ENCODE data around the gene TXNRD2. TPM values are rescaled to one million over a fixed set of nuclear protein-coding genes. Genes with fewer than 3 reads are reported as not detected.
A peak's percentile ranks its signal among the peaks of the same experiment; 100 is the strongest.

TXNRD2 gene
- total RNA-seq, 1 donor from 2014 or later: 6.4 TPM

GRCh38 chr22:19879246-19879570 is 62.4 kb downstream of the TXNRD2 start:
- no peaks in the 10 kb centered on the region for H3K27me3 Mint-ChIP-seq (ENCODE audit: unreplicated experiment)
- DNase-seq: peak; percentile 12
- peaks cover 7% of the 10 kb centered on the region for H3K4me1 Mint-ChIP-seq (ENCODE audit: low read depth, unreplicated experiment)
- TF ChIP-seq, protein P1, sequence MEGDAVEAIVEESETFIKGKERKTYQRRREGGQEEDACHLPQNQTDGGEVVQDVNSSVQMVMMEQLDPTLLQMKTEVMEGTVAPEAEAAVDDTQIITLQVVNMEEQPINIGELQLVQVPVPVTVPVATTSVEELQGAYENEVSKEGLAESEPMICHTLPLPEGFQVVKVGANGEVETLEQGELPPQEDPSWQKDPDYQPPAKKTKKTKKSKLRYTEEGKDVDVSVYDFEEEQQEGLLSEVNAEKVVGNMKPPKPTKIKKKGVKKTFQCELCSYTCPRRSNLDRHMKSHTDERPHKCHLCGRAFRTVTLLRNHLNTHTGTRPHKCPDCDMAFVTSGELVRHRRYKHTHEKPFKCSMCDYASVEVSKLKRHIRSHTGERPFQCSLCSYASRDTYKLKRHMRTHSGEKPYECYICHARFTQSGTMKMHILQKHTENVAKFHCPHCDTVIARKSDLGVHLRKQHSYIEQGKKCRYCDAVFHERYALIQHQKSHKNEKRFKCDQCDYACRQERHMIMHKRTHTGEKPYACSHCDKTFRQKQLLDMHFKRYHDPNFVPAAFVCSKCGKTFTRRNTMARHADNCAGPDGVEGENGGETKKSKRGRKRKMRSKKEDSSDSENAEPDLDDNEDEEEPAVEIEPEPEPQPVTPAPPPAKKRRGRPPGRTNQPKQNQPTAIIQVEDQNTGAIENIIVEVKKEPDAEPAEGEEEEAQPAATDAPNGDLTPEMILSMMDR (IDR thresholded peaks at IDR 0.05; ENCODE audit: partially characterized antibody, unreplicated experiment): no peak
- no peak overlapping the region for H3K4me3 Mint-ChIP-seq (ENCODE audit: unreplicated experiment)
- no peaks in the 10 kb centered on the region for H3K36me3 Mint-ChIP-seq (ENCODE audit: unreplicated experiment)
- peaks cover 2% of the 10 kb centered on the region for H3K9me3 Mint-ChIP-seq (ENCODE audit: unreplicated experiment)
- H3K27ac Mint-ChIP-seq (ENCODE audit: unreplicated experiment): no peak overlapping the region

- H3K27ac Mint-ChIP-seq (ENCODE audit: unreplicated experiment): no peak overlapping the region
- TF ChIP-seq, protein P1 (IDR thresholded peaks at IDR 0.05; ENCODE audit: partially characterized antibody, unreplicated experiment): no peak
- H3K4me3 Mint-ChIP-seq (ENCODE audit: unreplicated experiment): no peak overlapping the region
- H3K27me3 Mint-ChIP-seq (ENCODE audit: unreplicated experiment): no peaks in the 10 kb centered on the region
- H3K36me3 Mint-ChIP-seq (ENCODE audit: unreplicated experiment): no peaks in the 10 kb centered on the region
- H3K9me3 Mint-ChIP-seq (ENCODE audit: unreplicated experiment): peaks cover 2% of the 10 kb centered on the region
- DNase-seq: peak; percentile 14
- H3K4me1 Mint-ChIP-seq (ENCODE audit: low read depth, unreplicated experiment): peaks cover 7% of the 10 kb centered on the region
These were observed 63.0 kb downstream of the TXNRD2 start for GRCh38 chr22:19878461-19879245.

- TF ChIP-seq, protein P1 (IDR thresholded peaks at IDR 0.05; ENCODE audit: partially characterized antibody, unreplicated experiment): no peak
- Mint-ChIP-seq H3K27me3 (ENCODE audit: unreplicated experiment) (no peaks in the 10 kb centered on the region), H3K36me3 (ENCODE audit: unreplicated experiment) (no peaks in the 10 kb centered on the region), H3K4me1 (ENCODE audit: low read depth, unreplicated experiment) (peaks cover 7% of the 10 kb centered on the region), H3K27ac (ENCODE audit: unreplicated experiment) (no peak overlapping the region), H3K4me3 (ENCODE audit: unreplicated experiment) (no peak overlapping the region), H3K9me3 (ENCODE audit: unreplicated experiment) (peaks cover 2% of the 10 kb centered on the region)
- DNase-seq: peak; percentile 5
These were observed 63.8 kb downstream of the TXNRD2 start for GRCh38 chr22:19877626-19878339.

- no peaks in the 10 kb centered on the region for H3K27me3 Mint-ChIP-seq (ENCODE audit: unreplicated experiment)
- peaks cover 7% of the 10 kb centered on the region for H3K4me1 Mint-ChIP-seq (ENCODE audit: low read depth, unreplicated experiment)
- peak; percentile 12 for DNase-seq
- peaks cover 2% of the 10 kb centered on the region for H3K9me3 Mint-ChIP-seq (ENCODE audit: unreplicated experiment)
- H3K36me3 Mint-ChIP-seq (ENCODE audit: unreplicated experiment): no peaks in the 10 kb centered on the region
- H3K4me3 Mint-ChIP-seq (ENCODE audit: unreplicated experiment): no peak overlapping the region
- TF ChIP-seq, protein P1 (IDR thresholded peaks at IDR 0.05; ENCODE audit: partially characterized antibody, unreplicated experiment): no peak
- H3K27ac Mint-ChIP-seq (ENCODE audit: unreplicated experiment): no peak overlapping the region
These were observed 64.5 kb downstream of the TXNRD2 start for GRCh38 chr22:19876941-19877625.

Measured in glutamatergic neuron (in vitro differentiated cells).